ENCODE data around the gene PRKG1. TPM values are rescaled to one million over a fixed set of nuclear protein-coding genes. Genes with fewer than 3 reads are reported as not detected.

PRKG1 gene
- total RNA-seq, 4 donors from 2014 or later, result 17.1 to 36.4 (median 25.8) TPM

- ATAC-seq (ENCODE audit: low FRiP score), result no peak
- DNase-seq (ENCODE audit: low spot score), result no peak
- no peak for TF ChIP-seq CTCF (IDR thresholded peaks at IDR 0.05)
Measured at GRCh38 chr10:51767103-51767763, 692.9 kb downstream of the PRKG1 start.

GRCh38 chr10:51768886-51769465 lies 694.7 kb downstream of the PRKG1 start:
- TF ChIP-seq CTCF (IDR thresholded peaks at IDR 0.05), result no peak

GRCh38 chr10:51770709-51771108 lies 696.4 kb downstream of the PRKG1 start:
- no peak for DNase-seq (ENCODE audit: low spot score)
- TF ChIP-seq CTCF (IDR thresholded peaks at IDR 0.05), result no peak
- no peak for ATAC-seq (ENCODE audit: low FRiP score)

More at GRCh38 chr10:51768886-51769465, 694.7 kb downstream of the PRKG1 start:
- no peak for ATAC-seq (ENCODE audit: low FRiP score)
- no peak for DNase-seq (ENCODE audit: low spot score)

- no peak for ATAC-seq (ENCODE audit: low FRiP score)
- no peak for DNase-seq (ENCODE audit: low spot score)
Measured at GRCh38 chr10:51772387-51772786, 698.1 kb downstream of the PRKG1 start.

GRCh38 chr10:51773681-51774080 lies 699.4 kb downstream of the PRKG1 start:
- DNase-seq (ENCODE audit: low spot score) (no peak), ATAC-seq (ENCODE audit: low FRiP score) (no peak)
- TF ChIP-seq CTCF (IDR thresholded peaks at IDR 0.05), result no peak

More at GRCh38 chr10:51772387-51772786, 698.1 kb downstream of the PRKG1 start:
- no peak for TF ChIP-seq CTCF (IDR thresholded peaks at IDR 0.05)

- ATAC-seq (ENCODE audit: low FRiP score), result no peak
- no peak for TF ChIP-seq CTCF (IDR thresholded peaks at IDR 0.05)
- DNase-seq (ENCODE audit: low spot score), result no peak
Measured at GRCh38 chr10:51783941-51784340, 709.7 kb downstream of the PRKG1 start.

Data from omental fat pad (tissue), 4 donors.